HG03432 (cell line): ENCODE measurements around the gene PDCD10.
A peak's percentile ranks its signal among the peaks of the same experiment; 100 is the strongest.

Experiments
- ATAC-seq: cut with Tn5 transposase; IDR thresholded peaks from one replicate; pipeline ENCODE4 v1.9.1; 2021; ENCODE audit warnings: mild to moderate bottlenecking, moderate library complexity; ENCODE audit not compliant: unreplicated experiment

Gene PDCD10

DNA sequence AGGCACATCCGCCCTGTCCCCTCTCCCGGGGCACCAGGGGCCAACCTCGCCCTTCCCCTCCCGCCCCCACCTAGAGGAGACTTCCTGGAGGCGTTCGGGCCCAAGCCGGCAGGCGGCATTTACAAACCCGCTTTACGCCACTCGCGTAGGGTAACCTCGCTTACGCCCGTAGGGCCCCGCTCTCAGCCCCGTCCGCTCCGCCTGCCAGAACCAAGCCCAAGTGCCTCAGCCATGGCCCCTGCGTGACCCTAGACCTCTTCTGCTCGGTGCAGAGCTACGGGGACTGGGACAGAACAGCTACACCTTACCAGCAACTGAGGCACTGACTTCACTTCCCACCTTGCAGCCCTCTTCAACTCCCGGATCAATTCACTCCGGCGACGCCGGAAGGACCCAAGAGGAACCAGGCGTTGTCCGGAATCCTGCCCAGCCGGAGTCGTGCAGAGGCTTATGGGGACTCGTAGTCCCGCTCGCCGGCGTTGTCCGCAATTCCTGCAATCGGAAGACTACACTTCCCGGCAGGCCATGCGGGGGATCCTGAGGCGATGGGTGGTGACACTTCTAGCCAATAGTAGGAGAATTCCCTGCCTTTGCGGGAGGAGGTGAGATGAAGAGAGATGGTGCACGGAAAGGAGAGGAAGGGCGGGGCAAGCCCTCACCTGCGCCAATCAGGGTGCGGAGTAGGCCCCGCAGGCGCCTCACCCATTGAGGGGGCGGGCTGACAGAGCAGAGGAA lies at the start of gene PDCD10:
TSS of gene PDCD10 (minus strand) at position 395 of the 735 bp plus-strand sequence. CDS start 14,735 bp downstream, outside the sequence.
- peak; percentile 87 for ATAC-seq

GRCh38 chr3:167783781-167784180 lies 49.1 kb upstream of the PDCD10 start:
- ATAC-seq, result no peak

GRCh38 chr3:167780214-167780883 lies 45.7 kb upstream of the PDCD10 start:
- ATAC-seq, result no peak

DNA sequence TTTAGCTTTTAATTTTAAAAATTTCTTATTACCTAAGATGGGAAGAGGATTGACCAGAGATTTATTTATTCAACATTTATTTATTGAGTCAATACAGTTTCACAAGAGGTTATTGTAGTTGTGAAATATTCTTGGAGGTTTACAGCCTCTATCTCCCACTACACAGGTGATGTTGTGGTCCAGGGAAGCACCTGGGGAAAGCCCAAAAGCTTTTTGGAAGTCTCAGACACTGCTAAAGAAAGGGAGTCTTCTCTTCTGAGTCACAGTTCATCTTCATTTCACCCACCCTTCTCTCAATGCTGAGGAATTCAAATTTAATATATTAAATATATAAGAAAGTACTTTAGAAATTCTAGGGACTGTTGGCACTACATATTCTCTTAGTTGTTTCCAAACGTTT lies 42.7 kb upstream of the PDCD10 start:
- peak; percentile 50 for ATAC-seq

GRCh38 chr3:167776066-167776685 lies 41.5 kb upstream of the PDCD10 start:
- no peak for ATAC-seq

DNA sequence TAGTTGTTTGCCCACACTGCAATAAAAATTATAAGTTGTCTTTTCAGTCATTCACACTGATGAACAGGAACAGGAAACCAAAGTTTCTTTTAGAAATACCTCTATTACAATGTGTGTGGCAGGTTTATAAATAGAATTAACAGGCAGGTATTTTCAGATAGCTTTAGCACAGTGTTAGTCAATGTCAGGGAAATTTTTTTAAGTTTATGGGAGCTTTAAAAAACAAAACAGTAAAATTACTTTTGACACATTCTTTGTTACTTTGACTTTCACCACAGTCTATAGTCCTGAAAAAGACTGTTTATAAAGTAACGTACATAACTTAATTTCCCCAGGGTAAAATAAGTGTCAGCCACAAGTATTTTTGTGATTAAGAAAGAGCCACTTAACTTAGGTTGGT lies 38.9 kb upstream of the PDCD10 start:
- ATAC-seq, result peak; percentile 91

DNA sequence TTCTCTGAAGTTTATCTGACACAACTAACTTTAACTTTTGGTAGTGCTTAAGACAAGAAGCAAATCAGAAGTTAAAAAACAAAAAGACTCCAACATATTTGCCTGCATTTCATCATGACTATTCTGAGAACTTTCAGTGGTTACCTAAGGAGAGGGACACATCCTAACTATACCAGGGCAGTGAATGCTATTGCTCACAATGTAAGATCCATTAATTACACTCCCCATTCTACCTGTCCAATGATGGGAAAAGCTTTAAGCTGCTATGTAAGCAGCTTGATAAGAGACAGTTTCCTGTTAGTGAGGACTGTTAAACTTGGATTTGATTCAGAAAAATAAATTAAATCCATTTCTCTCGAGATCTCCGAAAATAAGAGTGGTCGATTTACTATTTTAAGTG lies 38.3 kb upstream of the PDCD10 start:
- ATAC-seq, result peak; percentile 50

DNA sequence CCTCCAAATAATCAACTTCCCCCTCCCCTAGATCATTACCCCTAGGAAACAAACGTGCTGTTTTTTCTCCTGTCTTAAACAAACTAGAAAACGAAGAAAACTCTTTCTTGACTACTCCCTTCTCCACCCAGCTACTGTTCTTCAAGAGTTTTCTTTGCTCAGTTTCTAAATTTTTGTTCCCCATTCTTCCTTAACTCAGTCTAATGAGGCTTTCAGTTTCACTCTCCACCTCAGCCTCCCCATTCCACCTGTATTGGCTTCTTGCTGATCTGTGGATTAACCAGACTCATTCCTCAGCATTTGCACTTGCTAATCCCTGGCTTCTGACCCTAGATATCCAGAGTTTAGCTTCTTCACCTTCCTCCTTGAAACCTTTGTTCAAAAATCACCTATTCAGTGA lies 27.6 kb upstream of the PDCD10 start:
- ATAC-seq, result peak; percentile 71

- no peak for ATAC-seq
Observed at GRCh38 chr3:167761302-167761701, 26.6 kb upstream of the PDCD10 start.

GRCh38 chr3:167754049-167754448 lies 19.4 kb upstream of the PDCD10 start:
- ATAC-seq, result peak; percentile 38

- peak; percentile 99 for ATAC-seq
Observed at GRCh38 chr3:167750272-167750971, 15.7 kb upstream of the PDCD10 start.

DNA sequence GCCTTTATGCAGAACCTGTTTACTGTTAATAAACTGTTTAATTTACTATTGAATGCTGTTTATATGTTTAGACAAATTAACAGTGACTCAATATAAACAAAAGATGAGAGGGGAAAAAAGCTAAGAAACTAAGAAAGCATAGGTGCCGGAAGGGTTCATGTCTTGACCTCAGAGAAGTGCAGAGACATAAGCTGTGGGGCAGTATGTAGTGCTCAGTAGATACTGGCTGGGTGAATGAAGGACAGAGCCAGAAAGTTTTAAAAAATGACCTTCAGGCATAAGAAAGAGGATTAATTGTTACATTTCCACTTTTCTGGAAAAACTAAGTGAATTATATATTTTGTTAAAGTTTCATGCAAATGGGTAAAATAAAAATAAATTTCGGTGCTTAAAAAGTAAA lies 15.0 kb upstream of the PDCD10 start:
- no peak for ATAC-seq

DNA sequence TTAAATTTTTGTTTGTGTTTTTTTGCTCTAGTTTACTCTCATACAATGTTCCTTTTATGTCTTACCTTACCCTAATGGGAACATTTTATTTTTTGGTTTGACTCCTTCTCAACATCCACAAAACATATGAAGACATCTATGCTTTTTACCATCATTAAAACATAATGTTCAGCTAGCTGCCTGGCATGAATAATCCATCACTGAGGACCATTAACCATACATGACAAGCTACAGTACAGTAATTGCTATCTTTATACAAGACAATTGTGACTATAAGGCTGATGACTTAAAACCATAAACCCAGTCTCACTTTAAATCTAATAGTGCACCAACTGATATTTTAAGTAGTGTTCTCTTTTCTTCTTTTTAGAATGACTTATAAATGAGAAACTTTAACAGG lies 14.5 kb upstream of the PDCD10 start:
- ATAC-seq, result no peak

DNA sequence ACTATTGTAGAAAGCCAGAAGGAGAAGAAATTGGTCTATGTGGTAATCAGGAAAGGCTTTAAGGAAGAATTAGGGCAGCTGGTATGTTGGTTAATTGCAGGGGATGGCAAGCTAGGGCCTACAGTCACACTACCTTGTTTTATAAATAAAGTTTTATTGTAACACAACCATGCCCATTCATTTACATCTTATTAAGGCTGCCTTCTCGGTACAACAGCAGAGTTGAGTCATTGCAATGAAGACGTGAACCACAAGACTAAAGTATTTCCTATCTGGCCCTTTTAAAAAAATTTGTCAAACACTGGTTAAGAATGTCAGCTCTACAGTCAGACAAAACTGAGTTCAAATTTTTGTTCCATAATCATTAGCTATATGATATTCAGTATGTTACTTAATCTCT lies 9.1 kb upstream of the PDCD10 start:
- no peak for ATAC-seq

- no peak for ATAC-seq
Observed at GRCh38 chr3:167742338-167742737, 7.6 kb upstream of the PDCD10 start.

GRCh38 chr3:167740961-167741587 lies 6.4 kb upstream of the PDCD10 start:
- ATAC-seq, result peak; percentile 96

DNA sequence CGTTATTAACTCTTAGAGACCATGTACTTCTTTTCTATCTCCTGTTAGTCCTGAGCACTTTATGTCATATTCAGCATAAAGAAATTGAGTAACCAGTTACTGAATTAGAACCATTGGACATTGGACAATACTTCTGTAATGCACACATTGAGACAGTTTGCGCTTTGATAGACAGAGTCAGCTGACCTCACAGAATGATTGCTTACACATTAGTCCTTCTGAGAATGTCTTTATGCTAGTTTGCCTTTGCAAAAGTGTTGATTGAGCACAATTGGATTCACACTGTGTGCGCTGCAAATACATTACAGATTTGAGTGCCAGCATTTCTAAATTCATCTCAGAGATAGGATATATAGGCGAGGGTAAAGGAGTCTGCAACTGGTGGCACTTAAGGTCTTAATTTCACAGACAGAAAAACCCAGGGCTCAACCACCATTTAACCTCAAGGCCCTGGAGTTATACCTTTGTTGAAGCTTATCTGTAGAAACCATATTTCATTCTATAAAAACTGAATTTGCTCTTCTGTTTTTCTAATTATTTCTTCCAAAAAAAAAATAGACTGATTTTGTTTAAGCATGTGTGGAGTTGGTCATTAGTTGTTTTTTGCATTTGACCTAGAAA lies 4.6 kb upstream of the PDCD10 start:
- no peak for ATAC-seq

GRCh38 chr3:167738037-167738436 lies 3.3 kb upstream of the PDCD10 start:
- ATAC-seq, result no peak

GRCh38 chr3:167736997-167737396 lies 2.3 kb upstream of the PDCD10 start:
- ATAC-seq, result no peak

DNA sequence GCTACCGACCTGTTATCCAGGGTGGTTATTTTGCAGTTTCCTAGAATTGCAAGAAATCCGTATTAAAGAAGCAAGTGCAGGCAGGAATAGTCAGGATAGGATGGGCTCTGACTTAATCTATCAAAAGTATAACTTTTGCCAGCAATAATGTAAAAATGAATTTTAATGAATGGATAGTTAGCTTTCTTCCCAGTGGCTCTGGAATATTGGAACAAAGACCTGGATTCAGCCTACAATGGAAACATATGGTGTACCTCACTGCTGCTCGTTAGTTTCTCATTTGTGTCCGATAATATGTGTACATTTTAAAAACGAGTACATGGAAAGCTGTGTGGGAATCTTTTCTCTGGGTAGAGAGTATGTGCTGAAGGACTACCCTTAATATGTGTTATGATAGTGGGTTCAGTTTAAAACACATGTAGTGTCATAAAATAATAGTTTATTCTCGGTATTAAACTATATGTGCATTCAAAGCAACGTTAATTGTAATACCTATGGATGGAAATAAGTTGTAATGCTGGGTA lies 1.6 kb upstream of the PDCD10 start:
- ATAC-seq, result no peak
